Epithelial cell of prostate (primary cell): ENCODE results near the gene YTHDF1.
"Not testable (repeated sequence)": the region's sequence is repeated elsewhere in the genome, so short reads cannot be mapped to it uniquely, and the experiment has no call there.

ENCODE experiments used
- DNase-seq: peaks from one replicate; pipeline ENCODE4 v3.0.0-alpha.2; 2011; ENCODE audit warnings: low read depth, low spot score
- H3K27ac ChIP-seq: fragments of 450-650 bp; 2 replicates; pipeline ENCODE4 v1.5.1; 2017; ENCODE audit warnings: mild to moderate bottlenecking

Gene YTHDF1

GRCh38 chr20:63160641-63161175, 55.2 kb downstream of the YTHDF1 start:
- H3K27ac ChIP-seq, result no peak overlapping the region
- DNase-seq, result no peak

- no peak overlapping the region for H3K27ac ChIP-seq
- no peak for DNase-seq
These were observed 55.9 kb downstream of the YTHDF1 start for GRCh38 chr20:63159826-63160640.

DNA sequence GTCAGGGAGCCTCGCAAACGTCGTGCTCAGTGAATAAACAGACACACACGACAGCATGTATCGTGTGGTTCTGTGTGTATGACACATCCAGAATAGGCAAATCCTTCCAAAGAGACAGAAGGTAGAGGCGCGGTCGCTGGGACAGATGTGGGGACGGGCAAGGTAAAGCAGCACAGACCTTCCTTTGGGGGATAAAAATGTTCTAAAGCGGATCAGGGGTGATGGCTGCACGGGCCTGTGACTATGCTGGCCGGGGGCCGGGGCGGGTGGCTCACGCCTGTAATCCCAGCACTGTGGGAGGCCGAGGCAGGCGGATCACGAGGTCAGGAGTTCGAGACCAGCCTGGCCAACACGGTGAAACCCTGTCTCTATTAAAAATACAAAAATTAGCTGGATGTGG, 56.7 kb downstream of the YTHDF1 start:
- not testable (repeated sequence) for H3K27ac ChIP-seq, DNase-seq

DNA sequence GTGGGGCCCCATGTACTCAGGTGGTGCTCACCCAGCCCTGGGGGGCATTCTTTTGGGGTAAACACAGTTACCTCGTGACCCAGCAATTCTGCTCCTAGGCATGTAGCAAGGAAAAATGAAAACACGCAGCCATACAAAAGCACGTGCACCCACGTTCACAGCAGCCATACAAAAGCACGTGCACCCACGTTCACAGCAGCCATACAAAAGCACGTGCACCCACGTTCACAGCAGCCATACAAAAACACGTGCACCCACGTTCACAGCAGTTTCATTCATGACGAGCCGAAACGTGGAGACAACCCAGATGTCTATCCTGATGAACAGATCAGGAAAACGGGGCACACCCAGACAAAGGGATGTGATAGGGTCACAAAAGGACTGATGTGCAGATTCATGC, 57.1 kb downstream of the YTHDF1 start:
- DNase-seq, result no peak
- no peak overlapping the region for H3K27ac ChIP-seq

GRCh38 chr20:63158352-63158751, 57.6 kb downstream of the YTHDF1 start:
- DNase-seq, result no peak
- H3K27ac ChIP-seq, result no peak overlapping the region

- not testable (repeated sequence) for DNase-seq, H3K27ac ChIP-seq
These were observed 58.5 kb downstream of the YTHDF1 start for GRCh38 chr20:63157431-63157830.

DNA sequence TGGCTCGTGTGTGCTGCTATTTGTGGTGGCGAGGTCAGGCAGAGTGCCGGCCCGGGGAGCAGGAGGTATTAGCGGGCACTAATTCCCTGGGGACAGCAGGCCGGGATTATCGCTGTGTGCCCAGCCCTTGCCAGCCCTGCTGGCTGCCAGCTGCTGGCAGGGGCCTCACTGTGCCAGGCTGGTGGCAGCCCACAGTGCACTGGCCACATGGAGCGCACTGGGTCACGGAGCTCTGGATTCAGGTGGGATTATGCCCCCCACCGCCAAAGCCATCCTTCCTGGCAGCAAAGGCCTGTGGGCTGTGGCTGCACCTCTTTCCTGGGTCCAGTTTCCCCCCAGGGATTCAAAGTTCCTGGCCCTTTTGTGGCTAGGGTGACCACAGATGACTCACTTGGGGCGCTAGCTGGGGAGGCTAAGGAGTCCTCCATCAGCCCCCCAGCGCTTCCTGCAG, 59.7 kb downstream of the YTHDF1 start:
- DNase-seq, result no peak
- H3K27ac ChIP-seq, result no peak overlapping the region

DNA sequence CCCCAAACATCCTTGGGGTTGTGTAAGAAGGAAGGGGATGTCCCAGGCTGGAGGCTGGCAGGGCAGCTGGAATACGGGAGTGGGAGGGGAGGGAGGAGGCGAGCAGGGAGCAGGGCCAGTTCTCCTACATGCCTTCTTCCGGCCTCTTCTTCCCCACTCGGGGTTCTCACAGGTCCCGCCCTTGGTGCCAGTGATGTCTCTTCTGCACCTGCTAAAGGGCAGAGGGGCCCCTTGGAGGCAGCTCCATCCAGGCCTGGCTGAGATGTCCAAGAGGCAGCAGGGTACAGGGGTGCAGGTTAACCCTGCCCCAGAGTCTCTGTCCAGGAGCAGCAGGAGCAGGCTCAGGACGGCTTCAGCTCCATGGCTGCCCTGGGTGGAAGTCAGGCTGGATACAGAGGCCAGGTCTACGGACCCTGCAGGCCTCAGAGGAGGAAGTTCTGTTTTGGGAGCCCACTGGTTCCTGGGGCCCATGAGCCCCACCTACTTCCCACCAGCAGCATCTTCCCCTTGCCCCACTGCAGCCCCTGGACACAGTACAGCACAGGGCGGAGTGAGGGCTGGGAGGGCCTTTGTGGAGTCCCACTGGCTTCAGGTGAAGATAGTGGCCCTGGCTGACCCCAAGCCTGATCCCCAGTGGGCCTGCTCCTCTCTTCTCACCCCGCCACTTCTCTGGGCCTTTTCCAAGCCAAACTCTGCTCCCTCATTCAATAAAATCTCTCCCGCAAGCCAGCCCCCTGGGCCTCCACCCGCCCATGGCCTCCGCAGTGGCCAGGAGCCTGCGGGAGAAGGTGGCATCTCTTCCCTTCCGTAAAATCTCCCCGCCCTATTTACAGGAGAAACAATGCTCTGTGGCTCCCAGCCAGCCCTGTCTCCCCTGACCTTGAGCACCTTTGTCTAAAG, 60.4 kb downstream of the YTHDF1 start:
- H3K27ac ChIP-seq, result no peak overlapping the region
- no peak for DNase-seq

DNA sequence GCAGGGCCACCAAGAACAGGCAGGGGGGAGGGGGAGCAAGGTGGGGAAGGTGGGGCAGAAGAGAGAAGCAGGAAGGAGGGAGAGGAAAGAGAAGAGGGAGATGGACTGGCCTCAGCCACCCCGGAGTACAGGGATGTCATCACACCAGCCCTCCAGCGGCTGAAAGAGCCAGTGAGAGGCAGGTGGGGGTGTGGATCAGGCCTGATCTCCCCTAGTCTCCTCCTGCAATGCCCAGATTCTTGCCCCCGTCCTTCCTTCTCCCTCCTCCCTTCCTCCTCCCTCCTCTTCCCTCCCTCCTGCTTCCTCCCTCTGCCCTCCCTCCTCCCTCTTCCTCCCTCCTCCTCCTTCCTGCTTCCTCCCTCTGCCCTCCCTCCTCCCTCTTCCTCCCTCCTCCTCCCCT, 61.5 kb downstream of the YTHDF1 start:
- DNase-seq, result no peak
- H3K27ac ChIP-seq, result no peak overlapping the region

DNA sequence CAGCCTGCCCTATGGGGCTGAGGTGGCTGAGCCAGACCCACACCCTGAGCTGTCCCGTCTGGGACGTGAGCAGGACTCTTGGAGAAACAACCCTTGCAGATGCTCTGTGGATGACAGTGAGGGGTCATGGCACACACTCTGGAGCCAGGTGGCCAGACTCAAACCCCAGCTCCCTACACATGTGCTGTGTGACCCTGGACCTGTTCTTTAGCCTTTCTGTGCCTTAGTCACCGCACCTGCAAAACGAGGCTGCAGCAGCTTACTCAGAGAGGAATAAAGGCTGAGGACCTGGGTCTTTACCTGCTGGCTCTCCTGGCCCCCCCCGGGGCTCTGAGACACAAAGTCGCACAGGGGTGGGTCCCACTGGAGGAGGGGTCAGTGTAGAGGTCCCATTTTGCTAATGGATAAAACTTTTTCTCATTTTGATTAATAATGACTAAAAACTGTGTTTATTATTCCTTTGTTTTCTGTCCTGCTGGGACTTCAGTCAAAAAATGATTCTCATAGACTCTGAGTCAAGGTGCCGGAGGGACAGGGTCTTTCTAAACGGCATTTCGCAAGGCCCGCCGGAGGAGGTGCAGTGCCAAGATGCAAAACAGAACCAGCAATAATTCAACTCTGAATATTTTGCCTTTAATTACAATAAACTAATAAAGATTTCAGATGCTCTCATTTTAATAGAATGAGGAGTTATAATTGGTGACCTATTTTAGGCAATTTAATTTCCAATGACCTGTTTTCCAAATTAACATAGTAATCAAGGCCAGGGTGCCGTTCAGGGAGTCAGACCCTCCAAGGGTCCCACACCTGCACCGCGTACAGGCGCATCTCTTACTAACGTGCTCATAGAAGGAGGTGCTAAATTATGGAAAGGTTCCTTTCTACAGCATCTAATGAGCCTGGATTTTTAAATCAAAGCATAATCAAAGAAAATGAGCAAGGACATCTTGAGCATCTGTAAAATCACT, 62.4 kb downstream of the YTHDF1 start:
- no peak overlapping the region for H3K27ac ChIP-seq

GRCh38 chr20:63152322-63153253, 63.3 kb downstream of the YTHDF1 start:
- DNase-seq, result no peak
- H3K27ac ChIP-seq, result no peak overlapping the region

More for the DNA sequence above, 62.4 kb downstream of the YTHDF1 start:
- no peak for DNase-seq

- no peak for DNase-seq
- H3K27ac ChIP-seq, result no peak overlapping the region
These were observed 64.2 kb downstream of the YTHDF1 start for GRCh38 chr20:63151554-63152321.

DNA sequence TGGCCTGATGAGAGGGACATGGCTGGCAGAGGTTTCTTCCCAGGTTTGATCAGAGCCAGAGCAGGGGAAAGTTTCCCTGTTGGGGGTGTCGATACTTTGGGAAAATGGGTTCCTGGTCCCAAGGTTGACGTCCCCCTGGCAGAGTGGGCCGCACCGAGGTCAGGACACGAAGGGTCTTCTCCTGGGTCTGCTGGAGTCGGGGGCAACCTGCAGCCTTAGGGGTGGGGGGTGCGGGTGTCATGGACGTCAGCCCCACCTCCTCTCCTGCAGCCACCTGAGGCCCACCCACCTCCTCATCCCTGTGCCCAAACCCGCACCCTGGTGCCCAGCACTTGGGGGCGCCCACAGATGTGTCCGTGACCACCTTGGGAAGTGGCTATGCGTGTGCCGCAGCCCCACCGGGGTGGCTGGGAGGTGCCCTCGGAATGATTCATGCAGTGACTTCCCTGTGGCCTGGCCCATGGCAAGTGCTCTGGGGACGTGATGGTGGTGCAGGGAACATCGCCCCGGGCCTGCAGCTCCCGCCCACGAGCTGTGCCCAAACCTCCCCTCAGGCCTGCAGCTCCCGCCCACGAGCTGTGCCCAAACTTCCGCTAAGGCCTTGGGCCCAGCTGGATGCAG, 64.9 kb downstream of the YTHDF1 start:
- H3K27ac ChIP-seq, result no peak overlapping the region

DNA sequence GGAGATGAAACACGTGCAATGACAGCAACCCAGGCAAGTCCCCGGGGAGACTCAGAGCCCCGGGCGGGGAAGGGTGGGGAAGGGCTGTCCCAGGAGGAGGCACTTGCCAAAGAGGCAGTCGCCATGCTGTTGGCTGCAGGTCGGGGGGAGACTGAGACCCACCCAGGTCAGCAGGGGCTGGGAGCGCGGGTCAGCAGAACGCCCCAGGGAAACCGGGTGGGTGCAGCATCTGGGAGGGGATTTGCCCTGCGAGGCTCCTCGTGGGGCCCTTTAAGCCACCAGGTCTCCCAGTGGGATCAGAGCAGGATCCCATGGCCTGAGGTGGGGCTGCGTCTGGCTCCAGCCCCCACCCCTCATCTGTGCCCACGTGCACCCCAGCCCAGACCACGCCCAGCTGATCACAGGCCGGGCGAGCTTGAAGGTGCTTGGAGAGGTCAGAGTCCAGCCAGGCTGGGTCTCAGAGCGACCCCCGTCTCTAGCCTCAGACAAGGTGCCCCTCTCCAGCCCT, 65.5 kb downstream of the YTHDF1 start:
- DNase-seq, result no peak
- no peak overlapping the region for H3K27ac ChIP-seq

More for the DNA sequence above, 64.9 kb downstream of the YTHDF1 start:
- DNase-seq, result no peak

DNA sequence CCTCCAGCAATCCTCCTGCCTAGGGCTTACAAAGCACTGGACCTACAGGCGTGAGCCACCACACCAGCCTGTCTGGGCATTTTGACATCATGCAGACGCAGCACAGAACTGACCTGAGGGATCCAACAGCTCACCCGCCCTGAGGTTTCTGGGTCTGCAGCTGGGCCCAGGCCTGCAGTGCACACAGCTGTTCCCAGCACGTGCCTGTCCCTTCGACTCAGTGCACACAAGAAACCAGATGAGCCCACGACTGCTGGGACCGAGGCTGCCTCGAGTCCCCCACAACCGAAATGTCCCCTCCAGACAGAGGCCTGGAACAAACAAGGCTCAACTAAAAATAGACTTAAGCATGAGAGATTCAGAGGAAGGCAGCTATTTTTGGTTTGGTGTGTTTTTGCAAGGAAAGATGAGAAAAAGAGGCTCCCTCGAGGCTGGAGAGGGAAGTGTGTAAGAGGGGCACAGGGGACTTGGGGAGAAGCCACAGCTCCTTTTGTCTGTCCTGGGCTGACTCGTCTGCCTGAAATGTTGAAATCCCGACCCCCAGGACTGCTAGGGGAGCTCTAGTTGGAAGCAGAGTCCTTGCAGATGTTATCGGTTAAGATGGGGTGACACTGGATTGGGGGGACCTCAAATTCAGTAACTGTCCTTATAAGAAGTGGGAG, 66.3 kb downstream of the YTHDF1 start:
- H3K27ac ChIP-seq, result no peak overlapping the region
- no peak for DNase-seq

GRCh38 chr20:63148696-63149095, 67.2 kb downstream of the YTHDF1 start:
- no peak for DNase-seq
- H3K27ac ChIP-seq, result no peak overlapping the region

DNA sequence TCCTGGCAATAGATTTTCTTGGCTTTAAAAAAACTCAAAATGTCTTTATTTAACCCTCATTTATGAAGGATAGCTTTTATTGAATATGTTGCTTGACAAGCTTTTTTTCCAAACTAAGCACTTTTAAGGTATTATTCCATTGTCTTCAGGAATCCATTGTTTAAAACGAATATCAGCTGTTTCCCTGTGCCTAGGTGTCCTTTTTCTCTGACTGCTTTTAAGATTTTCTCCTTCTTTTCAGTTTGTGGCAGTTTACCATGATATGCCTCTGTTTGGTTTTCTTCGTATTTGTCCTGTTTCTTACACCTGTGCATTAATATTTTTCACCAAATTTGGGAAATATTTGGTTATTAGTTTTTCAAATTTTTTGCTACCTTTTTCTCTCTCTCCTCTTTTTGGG, 68.4 kb downstream of the YTHDF1 start:
- no peak overlapping the region for H3K27ac ChIP-seq
- DNase-seq, result no peak
